ENCODE measurements around the gene PAN3. TPM values are rescaled to one million over a fixed set of nuclear protein-coding genes. Genes with fewer than 3 reads are reported as not detected.

The PAN3 gene
- total and polyA plus RNA-seq, 4 donors: 10.3 to 65.4 (median 23.5) TPM

- no peak for DNase-seq
- Histone ChIP-seq H3K27ac (ENCODE audit: low read depth in 1 of 2, low read length in 1 of 2) (no peak overlapping the region), H3K9me3 (ENCODE audit: control insufficient read depth in 4 of 4, insufficient read depth in 3 of 4, low read length in 3 of 4) (no peaks in the 10 kb centered on the region), H3K4me3 (no peak overlapping the region), H3K4me1 (ENCODE audit: control insufficient read depth in 5 of 5, insufficient read depth in 5 of 5, low read length in 5 of 5) (peaks cover 0 to 5% (median 0%) of the 10 kb centered on the region in 5 donors), H3K36me3 (ENCODE audit: control insufficient read depth in 4 of 4, insufficient read depth in 4 of 4, low read length in 4 of 4) (peaks cover 0 to 2% (median under 1%) of the 10 kb centered on the region in 4 donors), H3K9ac (ENCODE audit: insufficient read depth in 1 of 2, low read length in 2 of 2) (no peak overlapping the region), H3K27me3 (ENCODE audit: control insufficient read depth in 3 of 3, insufficient read depth in 3 of 3, low read length in 2 of 3) (no peaks in the 10 kb centered on the region)
- no peak for TF ChIP-seq CTCF (IDR thresholded peaks at IDR 0.05; ENCODE audit: control extremely low read depth, extremely low read depth)
- 94 to 96% methylated on average over 6 of the region's 6 CpGs for WGBS, 2 donors
- no peak for ATAC-seq (ENCODE audit: insufficient read depth, low FRiP score)
These were observed 176.5 kb downstream of the PAN3 start for GRCh38 chr13:28314879-28315278.

GRCh38 chr13:28316129-28316528 lies 177.8 kb downstream of the PAN3 start:
- ATAC-seq (ENCODE audit: insufficient read depth, low FRiP score) (no peak), DNase-seq (no peak)
- Histone ChIP-seq H3K9me3 (ENCODE audit: control insufficient read depth in 4 of 4, insufficient read depth in 3 of 4, low read length in 3 of 4) (no peaks in the 10 kb centered on the region), H3K36me3 (ENCODE audit: control insufficient read depth in 4 of 4, insufficient read depth in 4 of 4, low read length in 4 of 4) (peaks cover 0 to 2% (median under 1%) of the 10 kb centered on the region in 4 donors), H3K9ac (ENCODE audit: insufficient read depth in 1 of 2, low read length in 2 of 2) (no peak overlapping the region), H3K27me3 (ENCODE audit: control insufficient read depth in 3 of 3, insufficient read depth in 3 of 3, low read length in 2 of 3) (no peaks in the 10 kb centered on the region), H3K27ac (ENCODE audit: low read depth in 1 of 2, low read length in 1 of 2) (no peak overlapping the region), H3K4me1 (ENCODE audit: control insufficient read depth in 5 of 5, insufficient read depth in 5 of 5, low read length in 5 of 5) (peaks cover 0 to 5% (median 0%) of the 10 kb centered on the region in 5 donors), H3K4me3 (no peak overlapping the region)
- no peak for TF ChIP-seq CTCF (IDR thresholded peaks at IDR 0.05; ENCODE audit: control extremely low read depth, extremely low read depth)
- 72 to 74% methylated on average over 5 of the region's 5 CpGs for WGBS, 2 donors

GRCh38 chr13:28316836-28317235 lies 178.5 kb downstream of the PAN3 start:
- no peak overlapping the region for H3K4me3 ChIP-seq
- no peaks in the 10 kb centered on the region for H3K27me3 ChIP-seq (ENCODE audit: control insufficient read depth in 3 of 3, insufficient read depth in 3 of 3, low read length in 2 of 3)
- TF ChIP-seq CTCF (IDR thresholded peaks at IDR 0.05; ENCODE audit: control extremely low read depth, extremely low read depth): no peak
- 58 to 72% methylated on average over 7 of the region's 7 CpGs for WGBS, 2 donors
- H3K9me3 ChIP-seq (ENCODE audit: control insufficient read depth in 4 of 4, insufficient read depth in 3 of 4, low read length in 3 of 4): no peaks in the 10 kb centered on the region
- H3K9ac ChIP-seq (ENCODE audit: insufficient read depth in 1 of 2, low read length in 2 of 2): no peak overlapping the region
- ATAC-seq (ENCODE audit: insufficient read depth, low FRiP score) (no peak), DNase-seq (no peak)
- H3K4me1 ChIP-seq (ENCODE audit: control insufficient read depth in 5 of 5, insufficient read depth in 5 of 5, low read length in 5 of 5): peaks cover 0 to 5% (median 0%) of the 10 kb centered on the region in 5 donors
- no peak overlapping the region for H3K27ac ChIP-seq (ENCODE audit: low read depth in 1 of 2, low read length in 1 of 2)
- peaks cover 0 to 2% (median under 1%) of the 10 kb centered on the region in 4 donors for H3K36me3 ChIP-seq (ENCODE audit: control insufficient read depth in 4 of 4, insufficient read depth in 4 of 4, low read length in 4 of 4)

- WGBS, 2 donors: 61 to 83% methylated on average over 7 of the region's 7 CpGs
- no peak for ATAC-seq (ENCODE audit: insufficient read depth, low FRiP score)
These were observed 180.2 kb downstream of the PAN3 start for GRCh38 chr13:28318496-28318895.

More at GRCh38 chr13:28318496-28318895, 180.2 kb downstream of the PAN3 start:
- TF ChIP-seq CTCF (IDR thresholded peaks at IDR 0.05; ENCODE audit: control extremely low read depth, extremely low read depth): no peak
- Histone ChIP-seq H3K4me1 (ENCODE audit: control insufficient read depth in 5 of 5, insufficient read depth in 5 of 5, low read length in 5 of 5) (peaks cover 0 to 5% (median 0%) of the 10 kb centered on the region in 5 donors), H3K27ac (ENCODE audit: low read depth in 1 of 2, low read length in 1 of 2) (no peak overlapping the region), H3K4me3 (no peak overlapping the region), H3K27me3 (ENCODE audit: control insufficient read depth in 3 of 3, insufficient read depth in 3 of 3, low read length in 2 of 3) (no peaks in the 10 kb centered on the region), H3K9me3 (ENCODE audit: control insufficient read depth in 4 of 4, insufficient read depth in 3 of 4, low read length in 3 of 4) (no peaks in the 10 kb centered on the region), H3K9ac (ENCODE audit: insufficient read depth in 1 of 2, low read length in 2 of 2) (no peak overlapping the region), H3K36me3 (ENCODE audit: control insufficient read depth in 4 of 4, insufficient read depth in 4 of 4, low read length in 4 of 4) (peaks cover 0 to 2% (median under 1%) of the 10 kb centered on the region in 4 donors)
- DNase-seq: peak; percentile 56 to 83 (median 79)

Measured in lung (tissue), 12 donors.